RCC 7860 (cell line): ENCODE measurements around the gene ADD1.
"Not testable (repeated sequence)": the region's sequence is repeated elsewhere in the genome, so short reads cannot be mapped to it uniquely, and the experiment has no call there.

Experiments
- DNase-seq: peaks from one replicate; pipeline ENCODE4 v3.0.0-alpha.2; 2015; ENCODE audit warnings: low spot score
- FAIRE-seq: peaks from 2 replicates; lab custom pipeline; 2012; peaks lifted over from hg19 to GRCh38; lab: Jason Lieb, UNC

The ADD1 gene

DNA sequence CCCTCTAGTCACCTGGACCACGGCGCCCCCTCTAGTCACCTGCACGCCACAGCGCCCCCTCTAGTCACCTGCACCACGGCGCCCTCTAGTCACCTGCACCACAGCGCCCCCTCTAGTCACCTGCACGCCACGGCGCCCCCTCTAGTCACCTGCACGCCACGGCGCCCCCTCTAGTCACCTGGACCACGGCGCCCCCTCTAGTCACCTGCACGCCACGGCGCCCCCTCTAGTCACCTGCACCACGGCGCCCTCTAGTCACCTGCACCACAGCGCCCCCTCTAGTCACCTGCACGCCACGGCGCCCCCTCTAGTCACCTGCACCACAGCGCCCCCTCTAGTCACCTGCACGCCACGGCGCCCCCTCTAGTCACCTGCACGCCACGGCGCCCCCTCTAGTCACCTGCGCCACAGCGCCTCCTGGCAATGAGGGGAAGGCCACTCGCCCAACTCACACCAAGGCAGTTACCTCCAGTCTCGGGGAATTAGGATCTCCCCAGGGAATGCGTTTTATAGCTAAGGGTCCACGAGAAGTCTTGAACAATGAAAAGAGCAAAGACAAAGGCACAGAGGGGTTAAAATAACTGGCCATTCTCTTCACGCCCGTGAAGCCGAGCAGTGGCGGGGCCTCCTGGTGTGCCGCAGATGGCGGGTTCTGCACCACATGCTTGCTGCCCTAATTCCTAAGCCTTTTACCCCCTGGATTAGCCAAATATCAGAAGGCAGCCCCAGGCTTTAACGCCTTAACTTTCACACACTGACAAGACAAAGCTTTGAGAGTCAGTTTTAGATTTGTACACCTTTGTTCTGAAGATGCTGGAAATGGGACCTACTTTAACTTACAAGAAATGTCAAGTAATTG lies 111.8 kb downstream of the ADD1 start:
- not testable (repeated sequence) for FAIRE-seq

DNA sequence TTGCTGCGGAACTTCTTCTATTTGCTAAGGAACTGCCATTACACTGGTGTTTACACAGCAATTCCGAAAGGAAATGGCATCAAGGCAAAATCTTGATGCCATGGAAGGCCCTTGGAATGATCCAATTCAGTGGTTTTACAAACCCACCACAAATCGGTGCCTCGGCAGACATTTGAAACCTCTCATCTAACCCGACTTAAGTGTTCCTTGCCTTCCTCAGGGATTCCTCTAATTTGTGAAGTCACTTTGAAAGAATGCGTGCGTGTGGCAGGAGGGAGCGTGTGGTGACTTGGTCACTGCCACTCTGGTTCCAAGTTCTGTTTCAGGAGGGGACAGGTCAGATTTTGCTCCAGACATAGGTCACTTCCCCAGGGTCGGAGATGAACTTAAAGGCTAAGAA lies 114.8 kb downstream of the ADD1 start:
- peak; percentile 91 for DNase-seq
- FAIRE-seq, result peak; percentile 94

More for the DNA sequence above, 111.8 kb downstream of the ADD1 start:
- not testable (repeated sequence) for DNase-seq

DNA sequence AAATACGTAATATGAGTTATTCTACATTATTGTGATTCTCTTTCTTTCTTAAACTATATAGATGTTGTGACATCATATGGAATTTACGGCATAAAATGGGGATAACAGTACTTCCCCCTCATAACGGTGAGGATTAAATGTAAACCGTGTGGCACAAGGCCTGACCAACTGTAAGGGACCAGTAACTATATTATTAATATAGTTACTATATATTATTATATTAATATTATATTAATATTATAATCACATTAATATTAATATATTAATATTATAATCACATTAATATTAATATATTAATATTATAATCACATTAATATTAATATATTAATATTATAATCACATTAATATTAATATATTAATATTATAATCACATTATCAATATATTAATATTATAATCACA lies 116.8 kb downstream of the ADD1 start:
- FAIRE-seq, result not testable (repeated sequence)

DNA sequence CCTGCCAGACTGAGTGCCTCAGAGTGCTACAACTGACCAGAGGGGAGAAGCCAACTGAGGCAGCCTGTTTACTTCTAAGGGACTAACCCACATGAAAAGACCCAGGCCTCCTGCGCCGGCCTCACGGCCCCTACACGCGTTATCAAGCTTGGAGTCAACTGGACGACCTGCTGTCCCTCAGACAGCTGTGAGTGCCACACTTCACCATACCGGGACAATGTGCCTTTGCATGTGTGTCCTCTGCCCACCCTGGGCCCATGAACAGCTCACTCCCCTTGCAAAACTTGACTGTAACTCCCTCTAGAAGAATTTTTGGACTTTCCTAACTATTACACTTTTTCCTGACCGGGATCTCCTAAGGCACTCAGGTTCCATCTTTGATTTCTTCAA lies 117.8 kb downstream of the ADD1 start:
- FAIRE-seq, result no peak
- DNase-seq, result no peak

More for the DNA sequence above, 116.8 kb downstream of the ADD1 start:
- not testable (repeated sequence) for DNase-seq

DNA sequence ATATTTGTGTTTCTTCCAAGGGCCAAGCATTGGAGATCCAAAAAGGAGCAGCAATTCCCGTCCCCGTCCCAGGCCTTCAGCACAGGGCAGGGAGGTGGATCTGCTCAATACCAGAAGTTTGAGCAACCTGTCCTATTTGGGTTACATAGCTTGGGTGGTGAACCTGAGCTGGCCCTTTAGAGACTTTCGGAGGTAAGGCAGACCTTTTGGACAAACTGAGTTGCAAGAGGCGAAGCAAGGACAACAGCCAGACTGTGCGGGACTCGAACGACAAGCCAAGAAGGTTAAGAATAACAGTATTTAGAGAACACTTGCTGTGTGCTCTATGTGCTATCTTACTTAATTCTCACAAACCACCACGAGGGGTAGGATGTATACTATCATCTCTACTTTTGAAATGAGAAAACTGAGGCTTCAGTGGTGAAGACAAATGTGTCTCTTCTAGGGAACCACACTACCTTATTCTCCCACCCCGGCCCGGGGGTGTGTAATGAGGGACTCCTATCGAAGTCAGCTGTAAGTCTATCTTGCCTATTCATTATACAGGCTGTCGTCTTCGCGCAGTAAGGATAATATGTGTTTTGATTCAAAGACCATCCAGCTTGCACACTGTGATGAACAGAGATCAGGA lies 118.3 kb downstream of the ADD1 start:
- DNase-seq, result no peak
- FAIRE-seq, result no peak

DNA sequence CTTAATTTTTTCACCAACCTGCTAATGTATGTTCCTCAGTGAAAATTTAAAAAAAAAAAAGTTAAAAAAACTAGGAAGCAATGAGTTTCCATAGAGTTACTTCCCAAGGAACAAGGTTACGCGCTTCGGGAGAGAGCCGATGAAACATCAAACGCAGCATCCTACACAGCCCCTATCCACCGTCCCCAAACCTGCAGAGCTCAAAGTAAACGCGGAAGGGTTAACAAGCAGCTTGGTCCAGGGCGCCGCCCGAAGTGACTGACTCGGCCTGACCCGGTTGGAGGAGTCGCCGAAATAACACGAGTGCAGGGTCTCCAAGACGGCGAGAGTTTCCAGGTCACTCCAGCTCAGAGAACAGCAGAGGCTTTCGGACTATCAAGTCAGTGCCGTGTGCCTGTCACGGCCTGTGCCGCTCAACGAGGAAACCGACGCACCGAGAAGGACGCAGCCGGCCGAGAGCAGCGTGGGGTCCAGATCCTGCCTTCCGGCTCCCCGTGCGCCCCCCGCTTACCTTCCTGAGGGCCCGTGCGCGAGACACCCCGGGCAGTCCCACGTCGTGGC lies 119.0 kb downstream of the ADD1 start:
- FAIRE-seq (no peak), DNase-seq (peak; percentile 34)

DNA sequence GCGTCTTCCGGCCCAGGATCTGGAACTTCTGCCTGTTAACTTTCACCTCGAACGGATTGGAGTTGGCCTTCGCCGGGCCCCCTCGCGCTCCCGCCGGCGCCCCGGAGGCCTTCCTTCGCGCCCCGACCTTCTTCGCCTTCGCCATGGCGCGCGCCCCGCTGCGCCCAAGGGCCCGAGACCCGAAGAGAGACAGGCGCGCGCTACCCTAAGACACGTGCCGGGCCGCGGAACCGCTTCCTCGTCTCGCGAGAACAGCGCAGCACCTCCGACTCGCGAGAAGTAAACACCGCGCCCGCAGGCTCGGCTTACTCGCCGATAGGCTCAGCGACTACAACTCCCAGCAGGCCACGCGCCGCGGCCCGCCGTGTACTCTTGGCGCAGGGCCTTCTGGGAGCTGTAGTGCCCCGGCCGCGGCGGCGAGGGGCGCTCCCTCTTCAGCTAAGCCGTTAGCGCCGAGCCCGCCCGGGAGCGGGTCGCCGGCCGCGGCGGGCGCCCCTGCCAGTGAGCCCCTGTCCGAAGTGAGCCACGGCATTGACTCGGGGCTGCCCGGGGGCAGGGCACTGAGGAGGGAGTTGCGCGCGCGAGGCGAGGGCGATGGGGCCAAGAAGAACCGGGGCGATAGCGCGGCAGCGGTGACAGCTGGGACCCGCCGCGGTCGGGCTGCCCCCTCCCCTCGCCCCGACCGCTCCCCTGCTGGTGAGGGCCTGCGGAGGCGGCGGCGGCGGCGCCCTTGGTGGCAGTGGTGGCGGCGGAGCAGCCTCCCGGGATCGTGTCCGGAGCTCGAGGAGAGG lies 119.7 kb downstream of the ADD1 start, which contains the start of the genes GRK4 and NOP14:
Gene GRK4 (plus strand): TSS at position 397 of the 791 bp plus-strand sequence. CDS start 500 bp downstream, outside the sequence.
Gene NOP14 (minus strand): TSS at position 232 of the 791 bp plus-strand sequence. CDS start 87 bp downstream, at position 145.
- peak; percentile 57 for FAIRE-seq
- peak; percentile 95 for DNase-seq

DNA sequence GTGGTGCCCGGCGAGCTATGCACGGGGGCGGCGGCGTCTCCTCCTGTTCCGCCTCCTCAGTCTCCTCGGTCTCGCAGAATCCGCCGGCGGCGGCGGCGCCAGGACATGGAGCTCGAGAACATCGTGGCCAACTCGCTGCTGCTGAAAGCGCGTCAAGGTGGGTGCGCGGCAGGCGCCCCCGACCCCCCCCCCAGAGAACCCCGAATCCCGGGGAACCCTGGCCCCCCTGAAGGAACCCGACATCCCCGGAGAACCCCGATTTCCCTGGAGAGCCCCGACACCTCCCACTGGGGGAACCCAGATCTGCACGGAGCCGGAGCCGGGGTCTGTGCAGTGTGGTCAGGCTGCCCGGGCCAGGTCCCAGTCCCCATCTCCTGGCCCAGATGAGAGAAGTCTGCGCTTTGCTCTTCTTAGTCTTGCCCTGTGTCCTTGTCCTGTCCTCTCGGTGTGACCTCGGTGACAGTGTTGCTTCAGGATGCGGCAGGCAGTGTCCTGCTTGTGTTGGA lies 120.4 kb downstream of the ADD1 start:
- DNase-seq, result no peak
- FAIRE-seq, result no peak

DNA sequence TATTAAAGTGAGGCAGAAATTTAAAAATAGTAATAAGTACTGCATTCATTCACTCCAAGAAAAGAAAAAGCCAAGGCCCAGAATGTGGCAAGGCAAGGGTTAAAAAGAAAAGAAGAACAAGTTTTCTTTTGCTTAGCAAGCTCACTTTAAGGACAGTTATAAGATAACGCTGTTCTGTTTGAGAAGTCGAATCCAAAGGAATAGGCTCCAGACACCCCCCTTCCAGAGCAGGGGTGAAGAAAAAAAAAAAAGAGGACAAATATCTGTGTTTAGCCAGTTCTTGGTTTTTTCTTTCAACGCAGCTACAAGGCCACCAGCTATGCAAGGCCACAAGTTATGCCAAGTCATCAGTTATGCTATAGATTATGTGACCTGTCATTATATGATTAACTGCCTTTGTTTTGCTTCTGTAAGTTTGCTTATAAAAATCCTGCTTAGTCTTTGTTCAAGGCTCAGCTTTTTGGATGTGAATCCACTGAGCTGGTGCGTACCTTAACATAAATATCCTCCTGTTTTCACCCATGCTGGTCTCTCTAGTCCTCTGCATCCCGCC lies 121.1 kb downstream of the ADD1 start:
- no peak for FAIRE-seq
- DNase-seq, result no peak

DNA sequence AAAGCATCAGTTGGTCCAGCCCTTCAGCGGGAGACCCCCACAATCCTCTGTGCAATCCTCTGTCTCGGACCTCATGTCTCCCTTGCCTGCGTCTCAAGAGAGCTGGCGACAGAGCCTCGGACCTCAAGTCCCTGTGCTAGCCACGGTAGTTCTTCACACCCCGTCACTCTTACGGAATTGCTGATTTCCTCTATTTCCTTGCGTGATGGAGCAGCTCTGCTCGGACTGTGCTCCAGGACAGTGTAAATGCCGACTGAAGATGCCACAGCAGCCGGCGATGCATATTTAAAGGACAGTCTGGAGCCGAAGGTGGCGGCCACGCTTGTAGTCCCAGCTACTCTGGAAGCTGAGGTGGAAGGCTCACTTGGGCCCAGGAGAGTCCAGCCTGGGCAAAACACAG lies 121.6 kb downstream of the ADD1 start:
- DNase-seq, result no peak
- no peak for FAIRE-seq

DNA sequence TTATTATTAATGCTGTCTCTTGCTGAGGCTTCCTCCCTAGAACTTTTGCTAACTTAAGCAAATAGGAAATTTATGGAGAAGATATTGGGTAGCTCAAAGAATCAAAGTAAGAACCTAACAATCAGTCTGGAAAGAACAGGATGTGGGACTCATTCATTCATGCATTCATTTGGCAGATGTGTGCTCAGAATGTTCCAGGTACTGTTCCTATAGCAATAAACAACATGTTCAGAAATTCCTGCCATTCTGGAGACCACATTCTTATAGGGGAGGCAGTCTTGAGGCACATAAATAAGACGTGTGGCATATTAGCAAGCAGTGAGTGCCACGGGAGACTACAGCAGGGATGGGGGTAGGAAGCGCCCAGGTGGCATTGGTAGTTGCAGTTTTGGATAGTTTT lies 124.7 kb downstream of the ADD1 start:
- DNase-seq (no peak), FAIRE-seq (no peak)

DNA sequence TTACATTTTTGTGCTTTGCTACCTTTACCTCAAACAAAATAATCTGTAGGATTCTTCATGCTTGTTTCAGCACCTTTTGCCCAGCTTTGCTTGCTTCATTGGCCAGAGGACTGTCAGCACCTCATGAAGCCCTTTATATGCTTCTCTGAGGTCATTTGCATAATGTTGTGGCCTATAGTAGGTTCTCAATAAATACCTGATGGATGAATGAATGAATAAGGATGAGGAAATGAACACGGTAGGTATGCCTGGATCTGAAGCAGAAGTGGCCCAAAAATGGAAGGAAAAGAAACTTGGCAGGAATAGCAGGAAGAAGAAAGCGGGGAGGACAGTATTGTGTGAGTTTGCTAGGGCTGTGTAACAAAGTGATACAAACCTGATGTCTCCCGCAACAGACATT lies 127.6 kb downstream of the ADD1 start:
- FAIRE-seq, result no peak
- DNase-seq, result no peak

DNA sequence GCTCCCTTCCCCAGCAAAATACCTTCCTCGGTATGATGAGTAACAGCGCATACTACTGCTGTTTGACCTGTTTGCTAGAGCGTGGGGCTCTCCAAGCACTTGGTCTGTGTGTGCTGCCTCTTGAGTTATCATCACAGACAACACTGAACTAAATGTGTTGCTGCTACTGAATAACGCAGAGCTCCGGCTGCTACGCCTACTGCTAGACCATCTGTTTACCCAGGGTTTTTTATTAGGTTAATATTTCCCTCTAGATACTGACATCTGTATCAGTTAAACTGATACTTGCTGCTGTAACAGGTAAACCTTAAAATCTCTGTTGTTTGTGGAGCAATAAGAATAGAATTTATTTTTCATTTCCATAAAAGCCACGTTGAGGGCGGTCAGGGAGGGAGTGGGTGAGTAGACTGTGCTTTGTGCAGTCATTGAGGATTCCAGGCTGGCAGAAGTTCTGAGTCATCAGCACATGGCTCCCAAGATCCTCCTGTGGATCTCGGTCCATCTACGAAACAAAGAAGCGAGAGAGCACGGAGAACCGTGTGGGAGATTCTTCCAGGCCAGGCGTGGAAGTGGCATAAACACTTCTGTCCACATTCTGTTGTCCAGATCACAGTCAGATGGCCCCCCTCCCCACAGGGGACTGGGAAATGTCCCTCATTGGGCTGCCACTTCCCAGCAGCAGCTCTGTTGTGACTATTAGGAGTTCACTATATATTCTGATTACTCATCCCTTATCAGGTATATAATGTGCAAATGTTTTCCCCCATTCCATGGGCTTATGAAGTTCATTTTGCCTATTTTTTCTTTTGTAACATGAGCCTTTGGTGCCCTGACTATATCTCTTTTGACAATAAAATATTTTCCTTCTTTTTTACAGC lies 133.8 kb downstream of the ADD1 start:
- peak; percentile 32 for DNase-seq
- no peak for FAIRE-seq
